ENCODE data around the gene NRK.
"Not testable (repeated sequence)": the region's sequence is repeated elsewhere in the genome, so short reads cannot be mapped to it uniquely, and the experiment has no call there.

Gene NRK, protein sequence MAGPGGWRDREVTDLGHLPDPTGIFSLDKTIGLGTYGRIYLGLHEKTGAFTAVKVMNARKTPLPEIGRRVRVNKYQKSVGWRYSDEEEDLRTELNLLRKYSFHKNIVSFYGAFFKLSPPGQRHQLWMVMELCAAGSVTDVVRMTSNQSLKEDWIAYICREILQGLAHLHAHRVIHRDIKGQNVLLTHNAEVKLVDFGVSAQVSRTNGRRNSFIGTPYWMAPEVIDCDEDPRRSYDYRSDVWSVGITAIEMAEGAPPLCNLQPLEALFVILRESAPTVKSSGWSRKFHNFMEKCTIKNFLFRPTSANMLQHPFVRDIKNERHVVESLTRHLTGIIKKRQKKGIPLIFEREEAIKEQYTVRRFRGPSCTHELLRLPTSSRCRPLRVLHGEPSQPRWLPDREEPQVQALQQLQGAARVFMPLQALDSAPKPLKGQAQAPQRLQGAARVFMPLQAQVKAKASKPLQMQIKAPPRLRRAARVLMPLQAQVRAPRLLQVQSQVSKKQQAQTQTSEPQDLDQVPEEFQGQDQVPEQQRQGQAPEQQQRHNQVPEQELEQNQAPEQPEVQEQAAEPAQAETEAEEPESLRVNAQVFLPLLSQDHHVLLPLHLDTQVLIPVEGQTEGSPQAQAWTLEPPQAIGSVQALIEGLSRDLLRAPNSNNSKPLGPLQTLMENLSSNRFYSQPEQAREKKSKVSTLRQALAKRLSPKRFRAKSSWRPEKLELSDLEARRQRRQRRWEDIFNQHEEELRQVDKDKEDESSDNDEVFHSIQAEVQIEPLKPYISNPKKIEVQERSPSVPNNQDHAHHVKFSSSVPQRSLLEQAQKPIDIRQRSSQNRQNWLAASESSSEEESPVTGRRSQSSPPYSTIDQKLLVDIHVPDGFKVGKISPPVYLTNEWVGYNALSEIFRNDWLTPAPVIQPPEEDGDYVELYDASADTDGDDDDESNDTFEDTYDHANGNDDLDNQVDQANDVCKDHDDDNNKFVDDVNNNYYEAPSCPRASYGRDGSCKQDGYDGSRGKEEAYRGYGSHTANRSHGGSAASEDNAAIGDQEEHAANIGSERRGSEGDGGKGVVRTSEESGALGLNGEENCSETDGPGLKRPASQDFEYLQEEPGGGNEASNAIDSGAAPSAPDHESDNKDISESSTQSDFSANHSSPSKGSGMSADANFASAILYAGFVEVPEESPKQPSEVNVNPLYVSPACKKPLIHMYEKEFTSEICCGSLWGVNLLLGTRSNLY (N-terminal part only)

GRCh38 chrX:105822138-105823091 lies at the start of gene NRK:
TSS of gene NRK (plus strand) at chrX:105822539. CDS start at chrX:105822846, 307 bp downstream.
- no peak for DNase-seq

GRCh38 chrX:105773801-105774200 lies 48.5 kb upstream of the NRK start:
- no peak for DNase-seq

DNA sequence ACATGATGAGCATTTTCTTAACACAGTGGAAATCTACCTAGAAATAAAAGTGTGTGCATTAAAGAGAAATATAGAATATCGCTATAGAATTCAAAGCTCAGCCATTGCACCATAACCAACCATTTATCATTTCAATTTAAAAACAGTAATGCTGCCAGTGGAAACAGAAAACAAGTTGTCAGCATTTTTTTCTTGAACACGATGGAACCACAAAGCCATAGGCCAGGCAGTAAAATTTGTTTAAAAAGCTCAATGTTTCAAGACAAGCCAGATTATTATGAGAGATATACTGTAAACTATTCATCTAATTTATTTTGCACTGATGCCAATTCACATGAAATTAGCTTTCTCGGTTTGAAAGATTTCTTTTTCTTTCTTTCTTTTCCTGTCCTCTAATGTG lies 46.7 kb upstream of the NRK start:
- no peak for DNase-seq

DNA sequence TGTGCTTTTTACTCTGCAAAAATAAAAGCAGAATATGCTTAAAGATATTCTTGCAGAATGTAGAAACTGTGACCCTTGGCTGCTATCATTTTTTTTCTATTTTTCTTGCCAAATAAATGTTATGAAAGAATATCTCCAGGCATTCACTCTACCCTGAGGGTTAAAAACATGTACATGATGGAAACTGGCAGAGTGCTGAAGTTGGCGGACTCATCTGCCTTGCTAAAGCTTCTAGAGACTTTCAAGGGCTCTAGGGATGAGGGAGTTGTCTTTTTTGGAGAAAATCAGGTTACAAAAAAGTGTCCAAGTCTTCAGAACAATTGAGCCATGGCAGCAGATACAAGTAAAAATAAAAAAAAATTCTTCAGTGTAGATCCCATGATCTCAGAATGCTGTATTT lies 40.5 kb upstream of the NRK start:
- DNase-seq = no peak

GRCh38 chrX:105796877-105797276 lies 25.5 kb upstream of the NRK start:
- not testable (repeated sequence) for DNase-seq

GRCh38 chrX:105803891-105804290 lies 18.4 kb upstream of the NRK start:
- DNase-seq = no peak

DNA sequence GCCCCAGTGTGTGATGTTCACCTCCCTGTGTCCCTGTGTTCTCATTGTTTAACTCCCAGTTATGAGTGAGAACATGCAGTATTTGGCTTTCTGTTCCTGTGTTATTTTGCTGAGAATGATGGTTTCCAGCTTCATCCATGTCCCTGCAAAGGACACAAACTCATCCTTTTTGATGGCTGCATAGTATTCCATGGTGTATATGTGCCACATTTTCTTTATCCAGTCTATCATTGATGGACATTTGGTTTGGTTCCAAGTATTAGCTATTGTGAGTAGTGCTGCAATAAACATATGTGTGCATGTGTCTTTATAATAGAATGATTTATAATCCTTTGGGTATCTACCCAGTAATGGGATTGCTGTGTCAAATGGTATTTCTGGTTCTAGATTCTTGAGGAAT lies 16.7 kb upstream of the NRK start:
- not testable (repeated sequence) for DNase-seq

GRCh38 chrX:105816517-105816916 lies 5.8 kb upstream of the NRK start:
- DNase-seq = no peak

DNA sequence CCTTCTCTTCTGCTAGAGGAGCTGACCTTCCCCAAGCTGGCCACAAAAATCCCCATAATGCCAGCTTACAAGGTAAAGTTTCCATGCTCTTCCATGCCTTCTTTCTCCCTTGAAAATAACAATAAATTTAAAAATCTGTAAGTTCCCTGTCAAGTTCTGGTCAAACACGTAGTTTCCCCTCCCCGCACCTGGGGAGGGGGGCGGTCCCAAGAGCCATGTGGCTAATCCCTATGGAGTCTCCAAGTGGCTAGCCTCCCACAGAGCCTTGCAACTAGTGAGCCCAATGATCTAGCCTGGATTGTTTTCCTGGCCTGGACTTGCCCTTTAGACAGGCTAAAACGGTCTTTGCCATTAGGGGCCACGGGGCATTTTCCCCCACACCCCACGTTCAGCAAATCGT lies 2.1 kb upstream of the NRK start:
- no peak for DNase-seq

DNA sequence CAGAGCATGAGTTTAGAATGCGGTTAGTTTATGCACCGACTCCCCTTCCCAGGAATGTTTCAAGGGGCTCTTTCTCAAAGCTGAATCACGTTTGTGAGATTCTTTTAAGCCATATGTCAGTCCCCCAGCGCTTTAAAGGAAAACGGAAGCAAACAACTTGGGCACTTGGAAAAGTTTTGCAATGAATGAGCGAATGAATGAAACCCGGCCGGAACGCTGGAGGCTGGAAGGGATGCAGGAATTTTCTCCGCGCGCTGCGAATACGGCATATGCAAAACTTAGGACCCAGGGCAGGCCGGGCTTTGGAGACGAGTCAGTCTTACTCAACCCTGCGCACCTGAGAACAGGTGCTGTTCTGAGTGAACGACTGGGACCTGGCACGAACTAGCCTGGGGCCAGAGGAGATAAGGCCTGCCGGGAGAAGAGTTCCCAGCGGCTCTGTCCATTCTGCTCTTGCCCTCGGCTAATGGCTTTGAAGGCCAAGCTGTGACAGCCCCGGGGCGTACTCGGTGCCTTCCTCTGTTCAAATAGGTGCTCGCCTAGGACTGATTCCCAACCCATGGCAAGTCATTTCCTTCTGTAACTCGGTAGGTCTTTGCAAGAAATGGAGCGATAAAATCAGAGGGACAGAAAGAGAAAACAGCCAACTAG lies 743 bp upstream of the NRK start:
- no peak for DNase-seq

DNA sequence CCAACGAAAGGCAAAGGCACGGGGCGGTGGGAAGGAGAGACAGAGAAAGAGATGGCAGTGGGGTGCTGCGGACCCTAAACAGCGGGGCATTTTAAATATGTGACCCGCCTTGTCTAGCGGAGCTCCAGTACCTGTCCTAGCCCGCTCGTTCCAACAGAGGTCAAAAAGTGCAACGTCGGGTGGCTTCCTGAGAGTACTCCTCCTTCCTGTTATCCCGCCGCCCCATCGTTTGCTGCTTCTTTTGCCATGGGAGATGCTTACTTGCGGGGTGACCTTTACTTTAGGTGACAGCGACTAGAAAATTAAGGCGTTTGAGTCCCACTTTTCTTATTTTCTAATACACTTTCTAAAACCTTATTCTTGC lies 735 bp downstream of the NRK start:
- no peak for DNase-seq

- no peak for DNase-seq
These were observed 6.7 kb downstream of the NRK start for GRCh38 chrX:105829011-105829410.

- DNase-seq = no peak
These were observed 14.9 kb downstream of the NRK start for GRCh38 chrX:105837232-105837631.

DNA sequence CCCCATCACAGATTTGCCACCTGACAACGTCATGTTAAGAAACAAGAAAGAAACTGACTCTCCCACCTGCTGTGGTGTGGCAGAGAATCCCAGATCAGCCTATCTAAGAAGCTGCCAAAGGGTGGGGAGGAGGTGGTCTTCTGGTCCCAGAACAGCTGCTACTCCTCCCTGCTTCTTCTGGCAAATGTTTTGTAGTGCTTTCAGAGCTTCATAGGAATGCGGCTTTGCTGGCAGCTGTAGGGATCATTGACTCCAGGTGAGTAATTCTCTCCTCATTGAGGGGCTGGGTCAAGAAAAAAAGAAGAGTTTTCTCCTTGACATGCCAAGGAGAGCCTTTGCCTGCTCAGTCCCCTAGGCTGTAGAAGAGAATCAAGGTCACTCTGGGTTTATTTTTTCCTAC lies 23.3 kb downstream of the NRK start:
- no peak for DNase-seq

GRCh38 chrX:105850100-105850499 lies 27.8 kb downstream of the NRK start:
- DNase-seq = not testable (repeated sequence)

DNA sequence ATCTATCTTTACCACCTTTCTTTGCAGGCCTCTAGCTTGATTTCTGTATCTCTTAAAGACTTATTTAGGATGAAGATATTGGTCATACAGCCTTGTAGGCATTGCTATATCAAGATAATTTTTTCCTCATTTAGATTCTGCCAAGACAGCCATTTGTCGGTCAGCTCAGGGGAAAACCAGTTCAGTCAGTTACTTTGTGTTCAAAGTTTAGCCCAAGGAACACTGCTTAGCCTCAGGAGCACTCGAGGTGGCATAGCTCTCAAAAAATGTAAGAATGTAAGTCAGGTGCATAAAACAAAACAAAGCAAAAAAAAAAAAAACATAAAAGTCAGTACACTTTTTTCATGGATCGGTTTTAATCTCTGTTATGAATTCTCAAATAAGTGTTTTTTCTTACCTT lies 43.4 kb downstream of the NRK start:
- no peak for DNase-seq

DNA sequence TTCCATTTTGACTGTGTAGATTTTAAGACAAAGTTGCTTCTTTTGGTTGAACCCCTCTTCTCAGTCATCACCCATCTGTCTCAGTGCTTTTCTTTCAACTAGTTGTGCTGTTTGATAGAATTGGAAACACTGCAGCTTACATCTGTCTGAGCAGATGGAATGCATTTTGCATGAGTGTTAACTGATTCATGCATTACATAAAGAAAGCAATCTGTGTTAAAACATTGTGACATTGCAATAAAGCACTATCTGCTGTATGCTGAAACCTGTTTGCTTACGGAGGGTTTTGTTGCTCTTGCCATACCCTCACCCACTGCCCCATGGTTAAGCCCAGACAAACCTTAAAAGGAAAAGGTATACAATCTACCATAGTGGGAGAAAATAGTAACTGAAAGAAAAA lies 47.4 kb downstream of the NRK start:
- no peak for DNase-seq

DNA sequence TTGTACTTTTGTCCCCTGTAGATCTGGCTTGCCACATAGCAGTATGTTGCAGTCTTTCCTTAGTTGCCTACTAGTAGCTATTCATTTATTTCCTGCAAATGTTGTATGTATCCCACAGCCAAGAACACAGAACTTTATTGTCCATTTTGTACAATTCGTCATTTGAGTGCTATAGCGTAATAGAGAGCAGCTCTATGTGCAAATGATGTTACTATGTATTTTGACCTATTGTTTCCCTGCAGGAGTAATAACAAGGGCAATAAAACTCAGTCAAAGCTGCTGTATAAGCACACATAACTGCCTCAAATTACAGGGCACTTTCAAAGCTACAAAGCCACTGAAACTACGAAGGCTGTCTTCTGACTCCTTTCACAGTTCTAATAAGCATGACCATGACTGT lies 48.1 kb downstream of the NRK start:
- no peak for DNase-seq

GRCh38 chrX:105872941-105873340 lies 50.6 kb downstream of the NRK start:
- DNase-seq = no peak

GRCh38 chrX:105874790-105875189 lies 52.5 kb downstream of the NRK start:
- no peak for DNase-seq

GRCh38 chrX:105876658-105877057 lies 54.3 kb downstream of the NRK start:
- no peak for DNase-seq

GRCh38 chrX:105880491-105880890 lies 58.2 kb downstream of the NRK start:
- no peak for DNase-seq
